ENCODE data around the gene ZIM2. TPM values are rescaled to one million over a fixed set of nuclear protein-coding genes. Genes with fewer than 3 reads are reported as not detected.

The ZIM2 gene
- total and polyA plus RNA-seq, 9 of the 15 experiments (the other 6 are each of a cell fraction or from before 2014, with no cell fraction given) = not detected

GRCh38 chr19:56746367-56746766, 94.2 kb downstream of the ZIM2 start:
- Histone ChIP-seq H3K9me1 (ENCODE audit: control insufficient read depth, insufficient read depth, low read length) (no peaks in the 10 kb centered on the region), H3K4me3 (no peak overlapping the region), H3K27me3 (ENCODE audit: control insufficient read depth in 2 of 2, insufficient read depth in 2 of 2, low read length in 2 of 2) (no peaks in the 10 kb centered on the region), H3K79me2 (ENCODE audit: control insufficient read depth, insufficient read depth, low read length) (no peaks in the 10 kb centered on the region), H3K9me3 (replicated peaks; ENCODE audit: control insufficient read depth, insufficient read depth, low read depth, low read length) (no peaks in the 10 kb centered on the region; the same call in none of the 2 replicates), H3K4me2 (ENCODE audit: insufficient read depth, low read length) (no peak overlapping the region), H3K9ac (ENCODE audit: insufficient read depth in 1 of 2, low read depth in 2 of 2, low read length in 2 of 2) (no peak overlapping the region), H3K36me3 (ENCODE audit: control insufficient read depth, insufficient read depth, low read length) (no peaks in the 10 kb centered on the region), H3K27ac (ENCODE audit: extremely low read depth, low read depth, low read length) (no peak overlapping the region), H2AFZ (ENCODE audit: low read depth, low read length) (no peak overlapping the region), H3K4me1 (replicated peaks in 1 of 2; ENCODE audit: control insufficient read depth in 2 of 2, insufficient read depth in 2 of 2, low read length in 2 of 2) (no peaks in the 10 kb centered on the region), H4K20me1 (replicated peaks; ENCODE audit: control insufficient read depth, insufficient read depth, low read length) (no peaks in the 10 kb centered on the region)
- DNase-seq (ENCODE audit: extremely low read depth in 1 of 4, low spot score in 3 of 4) (no peak), FAIRE-seq (no peak), ATAC-seq (no peak)
- intact Hi-C loops (cut with micrococcal nuclease) (no loop called here), in situ Hi-C loops (cut with MboI) (no loop called here)
- no TSS peak for BruUV-seq (replicated peaks)
- whole genome bisulfite sequencing (ENCODE audit: insufficient coverage, low coverage, missing lambda C conversion rate) = 2% methylated on average over 3 of the region's 3 CpGs
- ChIA-PET POLR2A (no interaction called here), CTCF (ENCODE audit: low intra/inter-chr PET ratio) (no interaction called here)
- TF ChIP-seq ZBTB17 (CRISPR knock-in tag; IDR thresholded peaks at IDR 0.05) (no peak), SMARCB1 (IDR thresholded peaks at IDR 0.05; ENCODE audit: insufficient read length, low read depth) (no peak), ELF1 (tag; IDR thresholded peaks at IDR 0.05) (no peak), TAF7 (tag; IDR thresholded peaks at IDR 0.05) (no peak), ARHGAP35 (IDR thresholded peaks at IDR 0.05; ENCODE audit: partially characterized antibody) (no peak), CTCFL (IDR thresholded peaks at IDR 0.05; ENCODE audit: borderline replicate concordance, insufficient read depth, low read depth, low read length, poor library complexity, severe bottlenecking) (no peak), FOS (IDR thresholded peaks at IDR 0.05; ENCODE audit: extremely low read depth, insufficient read length) (no peak), PKNOX1 (IDR thresholded peaks at IDR 0.05) (no peak), ZNF639 (CRISPR knock-in tag; conservative IDR thresholded peaks at IDR 0.05 in 1 of 2, IDR thresholded peaks at IDR 0.05 in 1 of 2) (no peak), GTF2F1 (IDR thresholded peaks at IDR 0.05; ENCODE audit: low read depth, low read length) (no peak), ZBTB49 (CRISPR knock-in tag; IDR thresholded peaks at IDR 0.05; ENCODE audit: borderline replicate concordance) (no peak), FOXA1 (IDR thresholded peaks at IDR 0.05; ENCODE audit: borderline replicate concordance) (no peak)
- TF ChIP-seq, protein P1, sequence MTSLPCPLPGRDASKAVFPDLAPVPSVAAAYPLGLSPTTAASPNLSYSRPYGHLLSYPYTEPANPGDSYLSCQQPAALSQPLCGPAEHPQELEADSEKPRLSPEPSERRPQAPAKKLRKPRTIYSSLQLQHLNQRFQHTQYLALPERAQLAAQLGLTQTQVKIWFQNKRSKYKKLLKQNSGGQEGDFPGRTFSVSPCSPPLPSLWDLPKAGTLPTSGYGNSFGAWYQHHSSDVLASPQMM (CRISPR knock-in tag; IDR thresholded peaks at IDR 0.05) = no peak
- TF ChIP-seq, protein P2, sequence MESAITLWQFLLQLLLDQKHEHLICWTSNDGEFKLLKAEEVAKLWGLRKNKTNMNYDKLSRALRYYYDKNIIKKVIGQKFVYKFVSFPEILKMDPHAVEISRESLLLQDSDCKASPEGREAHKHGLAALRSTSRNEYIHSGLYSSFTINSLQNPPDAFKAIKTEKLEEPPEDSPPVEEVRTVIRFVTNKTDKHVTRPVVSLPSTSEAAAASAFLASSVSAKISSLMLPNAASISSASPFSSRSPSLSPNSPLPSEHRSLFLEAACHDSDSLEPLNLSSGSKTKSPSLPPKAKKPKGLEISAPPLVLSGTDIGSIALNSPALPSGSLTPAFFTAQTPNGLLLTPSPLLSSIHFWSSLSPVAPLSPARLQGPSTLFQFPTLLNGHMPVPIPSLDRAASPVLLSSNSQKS (CRISPR knock-in tag; IDR thresholded peaks at IDR 0.05) = no peak
